HL-60 (cell line): ENCODE results near the gene SLC26A2.

Source experiments
- DNase-seq, 2 experiments: peaks; one replicate each; pipeline ENCODE4 v3.0.0-alpha.2; 2010 to 2020; ENCODE audit warnings: low read depth in 1 of 2, low spot score in 1 of 2
- H3K27ac ChIP-seq: fragments of 250-450 bp; sonication (Bioruptor Pico); replicated peaks from 2 replicates; pipeline ENCODE4 v1.5.1; 2020; ENCODE audit warnings: mild to moderate bottlenecking, moderate library complexity
- H3K27me3 ChIP-seq: fragments of 250-450 bp; sonication (Bioruptor Pico); 2 replicates; pipeline ENCODE4 v1.5.1; 2021; ENCODE audit warnings: mild to moderate bottlenecking, moderate library complexity; ENCODE audit not compliant: insufficient read depth, poor library complexity, severe bottlenecking
- H3K4me3 ChIP-seq: replicated peaks from 2 replicates; pipeline ENCODE4 v1.5.1; 2011; ENCODE audit warnings: mild to moderate bottlenecking, control low read depth, low read length; ENCODE audit not compliant: insufficient read depth
- GABPA ChIP-seq: IDR thresholded peaks from 2 replicates; pipeline ENCODE4 v1.6.1; 2012; ENCODE audit warnings: low read depth
- POLR2AphosphoS5 ChIP-seq: IDR thresholded peaks from 2 replicates; pipeline ENCODE4 v1.6.1; 2012; ENCODE audit warnings: low read depth
- SPI1 ChIP-seq: IDR thresholded peaks from 2 replicates; pipeline ENCODE4 v1.6.1; 2012; ENCODE audit warnings: low read depth, mild to moderate bottlenecking, borderline replicate concordance
- TF ChIP-seq, protein P1 (sequence below): IDR thresholded peaks from one replicate; pipeline ENCODE4 v1.5.1; 2011; ENCODE audit warnings: low read length, control low read depth, inconsistent platforms; ENCODE audit not compliant: insufficient read depth
- TF ChIP-seq, protein P2 (sequence below): IDR thresholded peaks from 2 replicates; pipeline ENCODE4 v1.6.1; 2012; ENCODE audit warnings: low read depth; ENCODE audit not compliant: insufficient replicate concordance

Gene SLC26A2

DNA sequence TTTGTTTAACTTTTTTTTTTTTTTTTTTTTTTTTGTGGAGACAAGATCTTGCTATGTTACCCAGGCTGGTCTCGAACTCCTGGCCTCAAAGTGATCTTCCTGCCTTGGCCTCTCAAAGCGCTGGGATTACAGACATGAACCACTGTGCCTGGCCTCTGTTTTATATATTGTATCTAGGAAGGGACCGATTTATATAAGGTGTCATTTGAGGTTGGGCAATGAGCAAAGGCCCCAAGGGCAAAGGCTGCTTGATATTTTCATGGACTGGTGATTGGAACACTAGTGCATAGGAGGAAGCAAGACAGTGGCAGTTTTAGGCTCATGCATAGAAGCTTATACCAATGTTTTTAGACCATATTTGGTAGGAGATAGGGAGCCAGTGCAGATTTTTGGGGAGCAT is 3.2 kb downstream of the SLC26A2 start:
- H3K4me3 ChIP-seq, result no peak overlapping the region
- no peak for DNase-seq
- TF ChIP-seq SPI1 (no peak), POLR2AphosphoS5 (no peak), GABPA (no peak)
- TF ChIP-seq, protein P1, sequence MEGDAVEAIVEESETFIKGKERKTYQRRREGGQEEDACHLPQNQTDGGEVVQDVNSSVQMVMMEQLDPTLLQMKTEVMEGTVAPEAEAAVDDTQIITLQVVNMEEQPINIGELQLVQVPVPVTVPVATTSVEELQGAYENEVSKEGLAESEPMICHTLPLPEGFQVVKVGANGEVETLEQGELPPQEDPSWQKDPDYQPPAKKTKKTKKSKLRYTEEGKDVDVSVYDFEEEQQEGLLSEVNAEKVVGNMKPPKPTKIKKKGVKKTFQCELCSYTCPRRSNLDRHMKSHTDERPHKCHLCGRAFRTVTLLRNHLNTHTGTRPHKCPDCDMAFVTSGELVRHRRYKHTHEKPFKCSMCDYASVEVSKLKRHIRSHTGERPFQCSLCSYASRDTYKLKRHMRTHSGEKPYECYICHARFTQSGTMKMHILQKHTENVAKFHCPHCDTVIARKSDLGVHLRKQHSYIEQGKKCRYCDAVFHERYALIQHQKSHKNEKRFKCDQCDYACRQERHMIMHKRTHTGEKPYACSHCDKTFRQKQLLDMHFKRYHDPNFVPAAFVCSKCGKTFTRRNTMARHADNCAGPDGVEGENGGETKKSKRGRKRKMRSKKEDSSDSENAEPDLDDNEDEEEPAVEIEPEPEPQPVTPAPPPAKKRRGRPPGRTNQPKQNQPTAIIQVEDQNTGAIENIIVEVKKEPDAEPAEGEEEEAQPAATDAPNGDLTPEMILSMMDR, result no peak
- TF ChIP-seq, protein P2, sequence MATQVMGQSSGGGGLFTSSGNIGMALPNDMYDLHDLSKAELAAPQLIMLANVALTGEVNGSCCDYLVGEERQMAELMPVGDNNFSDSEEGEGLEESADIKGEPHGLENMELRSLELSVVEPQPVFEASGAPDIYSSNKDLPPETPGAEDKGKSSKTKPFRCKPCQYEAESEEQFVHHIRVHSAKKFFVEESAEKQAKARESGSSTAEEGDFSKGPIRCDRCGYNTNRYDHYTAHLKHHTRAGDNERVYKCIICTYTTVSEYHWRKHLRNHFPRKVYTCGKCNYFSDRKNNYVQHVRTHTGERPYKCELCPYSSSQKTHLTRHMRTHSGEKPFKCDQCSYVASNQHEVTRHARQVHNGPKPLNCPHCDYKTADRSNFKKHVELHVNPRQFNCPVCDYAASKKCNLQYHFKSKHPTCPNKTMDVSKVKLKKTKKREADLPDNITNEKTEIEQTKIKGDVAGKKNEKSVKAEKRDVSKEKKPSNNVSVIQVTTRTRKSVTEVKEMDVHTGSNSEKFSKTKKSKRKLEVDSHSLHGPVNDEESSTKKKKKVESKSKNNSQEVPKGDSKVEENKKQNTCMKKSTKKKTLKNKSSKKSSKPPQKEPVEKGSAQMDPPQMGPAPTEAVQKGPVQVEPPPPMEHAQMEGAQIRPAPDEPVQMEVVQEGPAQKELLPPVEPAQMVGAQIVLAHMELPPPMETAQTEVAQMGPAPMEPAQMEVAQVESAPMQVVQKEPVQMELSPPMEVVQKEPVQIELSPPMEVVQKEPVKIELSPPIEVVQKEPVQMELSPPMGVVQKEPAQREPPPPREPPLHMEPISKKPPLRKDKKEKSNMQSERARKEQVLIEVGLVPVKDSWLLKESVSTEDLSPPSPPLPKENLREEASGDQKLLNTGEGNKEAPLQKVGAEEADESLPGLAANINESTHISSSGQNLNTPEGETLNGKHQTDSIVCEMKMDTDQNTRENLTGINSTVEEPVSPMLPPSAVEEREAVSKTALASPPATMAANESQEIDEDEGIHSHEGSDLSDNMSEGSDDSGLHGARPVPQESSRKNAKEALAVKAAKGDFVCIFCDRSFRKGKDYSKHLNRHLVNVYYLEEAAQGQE, result no peak
- H3K27ac ChIP-seq, result no peak overlapping the region
- H3K27me3 ChIP-seq, result no peaks in the 10 kb centered on the region

DNA sequence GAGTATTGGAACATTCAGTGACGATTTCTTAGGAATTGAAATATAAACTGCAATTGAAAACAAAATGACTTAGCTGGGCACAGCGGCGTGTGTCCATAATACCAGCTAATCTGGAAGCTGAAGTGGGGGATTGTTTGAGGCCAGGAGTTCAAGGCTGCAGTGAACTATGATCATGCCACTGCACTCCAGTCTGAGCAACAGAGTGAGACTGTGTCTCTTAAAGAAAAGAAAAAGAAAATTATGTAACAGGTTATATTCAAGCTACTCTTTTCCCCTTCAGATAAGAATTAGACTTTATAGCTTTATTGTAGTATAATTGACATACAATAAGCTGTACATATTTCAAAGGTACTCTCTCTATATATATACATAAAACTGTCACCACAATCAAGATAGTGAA is 6.4 kb downstream of the SLC26A2 start:
- TF ChIP-seq, protein P1, result no peak
- TF ChIP-seq SPI1, result no peak
- no peak for TF ChIP-seq GABPA
- no peak for TF ChIP-seq POLR2AphosphoS5
- TF ChIP-seq, protein P2, result no peak
- Histone ChIP-seq H3K4me3 (no peak overlapping the region), H3K27ac (no peak overlapping the region), H3K27me3 (no peaks in the 10 kb centered on the region)
- no peak for DNase-seq

DNA sequence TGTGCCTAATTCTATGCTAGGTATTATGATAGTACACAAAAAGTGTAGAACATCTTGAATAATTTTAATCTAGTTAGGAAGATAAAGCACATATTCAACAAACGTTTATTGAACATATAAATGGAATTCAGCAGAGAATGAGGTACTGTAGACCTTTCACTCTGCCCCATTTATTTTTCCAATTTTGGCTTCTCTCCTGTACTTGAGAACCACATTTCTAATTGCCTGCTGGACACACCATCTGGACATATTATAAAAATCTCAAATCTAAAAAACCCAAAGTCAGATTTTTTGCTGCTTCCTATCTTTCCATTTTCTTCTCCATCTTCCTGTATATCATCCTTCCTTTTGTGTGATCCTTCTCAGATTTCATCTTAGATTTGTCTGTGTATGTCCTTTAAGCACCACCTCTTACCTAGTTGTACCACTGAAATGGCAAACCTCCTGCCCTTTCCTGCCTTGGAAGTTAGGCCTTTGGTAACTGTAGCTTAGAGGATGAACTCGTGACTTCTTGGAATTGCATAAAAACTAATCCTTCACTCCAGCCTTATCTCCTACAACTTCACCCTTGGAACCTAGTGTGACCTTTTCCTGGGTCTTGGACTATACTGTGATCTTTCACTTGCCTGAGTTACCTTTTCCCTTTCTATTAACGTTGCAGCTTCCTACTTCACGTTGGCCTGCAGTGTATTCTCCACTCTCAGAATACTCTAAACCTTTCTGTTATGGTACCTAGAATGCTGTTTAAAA is 8.8 kb downstream of the SLC26A2 start:
- H3K4me3 ChIP-seq, result no peak overlapping the region
- H3K27ac ChIP-seq, result no peak overlapping the region
- H3K27me3 ChIP-seq, result no peaks in the 10 kb centered on the region
- no peak for DNase-seq
- TF ChIP-seq GABPA, result no peak
- TF ChIP-seq, protein P2, result no peak
- TF ChIP-seq, protein P1, result no peak
- no peak for TF ChIP-seq POLR2AphosphoS5
- TF ChIP-seq SPI1, result no peak
